IPS-18c (cell line): ENCODE results near the gene DTYMK.
A peak's percentile ranks its signal among the peaks of the same experiment; 100 is the strongest.
"Not testable (repeated sequence)": the region's sequence is repeated elsewhere in the genome, so short reads cannot be mapped to it uniquely, and the experiment has no call there.

Experiments
- H3K4me3 ChIP-seq: 2 replicates; pipeline ENCODE4 v1.7.0; 2013; ENCODE audit warnings: low read depth, mild to moderate bottlenecking, low read length, moderate library complexity; ENCODE audit not compliant: insufficient read depth
- H3K9me3 ChIP-seq: one replicate; pipeline ENCODE4 v1.6.1; 2013; ENCODE audit warnings: mild to moderate bottlenecking, low read length, moderate library complexity; ENCODE audit not compliant: control insufficient read depth, insufficient read depth

DTYMK gene, protein sequence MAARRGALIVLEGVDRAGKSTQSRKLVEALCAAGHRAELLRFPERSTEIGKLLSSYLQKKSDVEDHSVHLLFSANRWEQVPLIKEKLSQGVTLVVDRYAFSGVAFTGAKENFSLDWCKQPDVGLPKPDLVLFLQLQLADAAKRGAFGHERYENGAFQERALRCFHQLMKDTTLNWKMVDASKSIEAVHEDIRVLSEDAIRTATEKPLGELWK

DNA sequence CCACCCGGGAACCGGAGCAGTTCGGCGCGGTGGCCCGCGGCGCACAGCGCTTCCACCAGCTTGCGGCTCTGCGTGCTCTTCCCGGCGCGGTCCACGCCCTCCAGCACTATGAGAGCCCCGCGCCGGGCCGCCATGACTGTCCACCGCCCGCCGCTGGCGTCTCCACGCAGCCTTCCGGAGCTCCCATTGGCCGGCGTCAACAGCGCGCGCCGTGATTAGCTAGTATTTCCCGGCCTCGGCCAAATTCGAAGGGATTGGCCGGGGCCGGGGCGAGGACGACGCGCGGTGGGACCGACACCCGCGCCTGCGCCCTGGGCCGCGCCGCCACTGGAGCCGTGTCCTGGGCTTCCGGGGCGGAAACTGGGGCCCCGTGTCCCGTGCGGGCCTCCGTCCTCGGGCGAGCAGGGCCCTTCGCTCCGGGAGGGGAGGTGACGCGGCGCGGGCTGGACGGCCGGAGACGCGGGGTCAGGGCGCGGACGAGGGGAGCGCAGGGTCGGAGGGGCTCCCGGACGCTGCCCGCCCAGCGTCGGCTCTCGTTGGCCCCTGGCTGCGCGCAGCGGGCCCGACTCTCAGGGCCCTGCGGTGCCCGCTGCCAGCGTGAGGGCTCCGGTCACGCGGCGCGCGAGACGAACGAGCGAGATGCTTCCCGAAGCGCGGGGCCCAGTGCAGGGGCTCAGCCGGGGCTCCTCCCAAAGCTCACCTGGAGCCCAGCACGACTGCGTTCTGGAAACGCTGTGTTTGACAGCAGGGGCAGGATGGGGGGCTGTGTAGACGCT is at the start of gene DTYMK:
Gene DTYMK (minus strand): TSS at position 166 of the 776 bp plus-strand sequence. CDS start 32 bp downstream, at position 134.
- Histone ChIP-seq H3K9me3 (no peaks in the 10 kb centered on the region), H3K4me3 (peak within 1 kb of the TSS; percentile 96)

DNA sequence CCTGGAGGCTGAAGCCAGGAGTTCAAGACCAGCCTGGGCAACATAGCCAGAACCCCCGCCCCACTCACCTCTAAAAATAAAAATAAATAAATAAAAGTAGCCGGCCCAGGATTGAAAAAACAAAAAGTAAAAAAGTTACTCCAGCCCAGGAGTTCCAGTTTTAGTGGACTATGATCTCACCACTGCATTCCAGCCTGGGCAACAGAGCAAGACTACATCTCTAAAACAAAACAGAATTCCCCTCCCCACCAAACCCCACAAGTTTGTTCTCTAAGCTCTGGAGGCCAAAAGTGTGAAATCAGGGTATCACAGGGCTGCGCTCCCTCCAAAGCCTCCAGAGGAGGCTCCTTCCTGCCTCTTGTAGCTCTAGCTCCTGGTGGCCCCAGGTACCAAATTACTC is 49.5 kb upstream of the DTYMK start:
- H3K9me3 ChIP-seq, result no peaks in the 10 kb centered on the region
- no peak overlapping the region for H3K4me3 ChIP-seq

- H3K9me3 ChIP-seq, result no peaks in the 10 kb centered on the region
- H3K4me3 ChIP-seq, result peak within 1 kb of the TSS; percentile 81
These were observed 48.0 kb upstream of the DTYMK start, which contains the start of gene D2HGDH for GRCh38 chr2:241734467-241735208. Gene D2HGDH (plus strand): TSS chr2:241734630. CDS start chr2:241735225, 595 bp downstream.

- H3K9me3 ChIP-seq, result no peaks in the 10 kb centered on the region
- peak overlapping the region; percentile 51 for H3K4me3 ChIP-seq
These were observed 47.5 kb upstream of the DTYMK start for GRCh38 chr2:241734208-241734466.

- H3K4me3 ChIP-seq, result peak overlapping the region; percentile 51
- H3K9me3 ChIP-seq, result no peaks in the 10 kb centered on the region
These were observed 47.0 kb upstream of the DTYMK start for GRCh38 chr2:241733391-241734207.

DNA sequence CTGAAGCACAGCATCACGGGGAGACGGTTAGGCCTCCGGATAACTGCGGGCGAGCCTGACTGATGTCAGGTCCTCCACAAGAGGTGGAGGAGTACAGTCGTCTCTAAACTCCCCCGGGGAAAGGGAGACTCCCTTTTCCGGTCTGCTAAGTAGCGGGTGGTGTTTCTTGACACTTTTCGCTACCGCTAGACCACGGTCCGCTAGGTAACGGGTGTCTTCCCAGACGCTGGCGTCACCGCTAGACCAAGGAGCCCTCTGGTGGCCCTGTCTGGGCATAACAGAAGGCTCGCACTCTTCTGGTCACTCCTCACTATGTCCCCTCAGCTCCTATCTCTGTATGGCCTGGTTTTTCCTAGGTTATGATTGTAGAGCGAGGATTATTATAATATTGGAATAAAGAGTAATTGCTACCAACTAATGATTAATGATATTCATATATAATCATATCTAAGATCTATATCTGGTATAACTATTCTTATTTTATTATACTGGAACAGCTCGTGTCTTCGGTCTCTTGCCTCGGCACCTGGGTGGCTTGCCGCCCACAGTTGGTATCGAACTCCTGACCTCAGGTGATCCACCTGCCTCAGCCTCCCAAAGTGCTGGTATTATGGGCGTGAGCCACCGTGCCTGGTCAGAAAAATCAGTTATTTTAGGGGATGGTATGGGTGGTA is 46.0 kb upstream of the DTYMK start:
- H3K4me3 ChIP-seq, H3K9me3 ChIP-seq: not testable (repeated sequence)

DNA sequence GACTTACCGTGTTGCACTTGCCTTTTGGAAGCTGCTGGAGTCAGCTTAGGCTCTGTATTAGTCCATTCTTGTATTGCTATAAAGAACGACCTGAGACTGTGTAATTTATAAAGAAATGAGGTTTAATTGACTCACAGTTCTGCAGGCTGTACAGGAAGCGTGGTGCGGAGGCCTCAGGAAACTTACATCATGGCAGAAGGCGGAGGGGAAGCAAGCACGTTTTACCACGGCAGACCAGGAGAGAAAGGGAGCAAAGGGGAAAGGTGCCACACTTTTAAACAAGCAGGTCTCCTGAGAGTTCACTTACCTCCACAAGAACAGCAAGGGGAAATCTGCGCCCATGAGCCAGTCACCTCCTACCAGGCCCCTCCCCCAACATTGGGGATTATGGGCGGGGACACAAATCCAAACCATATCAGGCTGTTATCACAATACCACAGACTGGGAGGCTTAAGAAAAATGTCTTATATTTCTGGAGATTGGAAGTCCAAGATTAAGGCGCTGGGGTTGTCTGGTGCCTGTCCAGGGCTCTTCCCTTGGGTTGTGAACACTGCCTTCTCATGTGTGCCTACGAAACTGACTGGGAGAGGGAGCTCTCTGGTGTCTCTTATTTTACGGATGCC is 44.2 kb upstream of the DTYMK start:
- Histone ChIP-seq H3K9me3 (no peaks in the 10 kb centered on the region), H3K4me3 (no peak overlapping the region)

- Histone ChIP-seq H3K4me3 (no peak overlapping the region), H3K9me3 (no peaks in the 10 kb centered on the region)
These were observed 43.3 kb upstream of the DTYMK start for GRCh38 chr2:241729868-241730267.

DNA sequence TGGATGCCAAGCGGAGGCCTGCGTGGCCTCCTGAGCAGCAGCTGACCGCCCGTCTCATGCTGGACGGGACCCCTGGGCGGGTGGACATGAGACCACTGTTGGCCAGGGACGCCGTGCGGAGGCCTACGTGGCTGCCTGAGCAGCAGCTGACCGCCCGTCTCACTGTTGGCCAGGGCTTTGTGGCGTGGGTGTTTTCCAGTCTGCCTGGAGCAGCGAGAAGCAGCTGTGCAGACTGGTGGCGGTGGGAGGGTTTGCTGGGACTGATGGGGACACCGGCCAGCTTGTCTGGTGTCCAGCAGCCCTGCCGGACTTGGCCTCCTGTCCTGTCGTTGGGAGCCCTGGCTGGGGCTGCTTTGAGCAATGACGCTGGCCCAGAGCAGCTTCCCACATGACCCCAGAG is 42.0 kb upstream of the DTYMK start:
- no peaks in the 10 kb centered on the region for H3K9me3 ChIP-seq
- no peak overlapping the region for H3K4me3 ChIP-seq

DNA sequence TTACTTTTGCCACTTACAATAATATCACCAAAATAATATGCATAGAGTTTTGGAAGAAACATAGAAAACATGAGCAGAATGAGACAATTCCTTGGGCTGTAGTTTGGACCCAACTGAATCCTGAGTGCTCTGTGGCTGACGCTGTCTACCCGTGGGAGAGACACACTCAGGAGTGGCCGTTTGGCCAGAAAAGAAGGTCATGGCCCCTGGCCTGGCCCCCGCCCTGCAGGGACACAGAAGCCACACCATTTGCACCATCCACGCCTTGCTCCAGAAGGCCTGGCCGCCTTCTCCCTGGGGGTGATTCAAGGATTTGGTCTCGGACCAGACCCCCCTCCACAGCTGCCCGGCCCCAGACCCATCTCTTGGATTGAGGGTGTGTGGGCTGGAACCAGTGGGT is 41.4 kb upstream of the DTYMK start:
- H3K9me3 ChIP-seq, result peaks cover under 1% of the 10 kb centered on the region
- no peak overlapping the region for H3K4me3 ChIP-seq

DNA sequence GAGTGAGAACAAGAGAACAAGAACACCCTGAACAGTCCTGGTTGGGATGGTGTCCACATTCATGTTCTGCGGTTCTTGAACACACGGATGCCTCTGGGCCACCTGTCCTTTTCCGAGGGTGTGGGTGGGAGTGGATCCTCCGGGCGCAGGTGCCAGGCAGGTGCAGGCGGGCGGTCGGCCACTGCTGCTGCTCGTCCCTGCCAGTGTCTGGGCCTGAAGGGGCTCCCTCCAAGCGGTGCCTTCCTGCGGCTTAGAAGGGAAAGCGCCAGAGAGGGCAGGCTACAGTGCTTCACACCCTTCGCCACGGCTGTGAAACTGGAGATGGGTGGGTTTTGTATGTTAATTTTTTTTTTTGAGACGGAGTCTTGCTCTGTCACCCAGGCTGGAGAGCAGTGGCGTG is 39.8 kb upstream of the DTYMK start:
- H3K4me3 ChIP-seq, result no peak overlapping the region

GRCh38 chr2:241724975-241725870 is 38.6 kb upstream of the DTYMK start:
- Histone ChIP-seq H3K4me3 (no peak overlapping the region), H3K9me3 (peaks cover 3% of the 10 kb centered on the region)

More for the DNA sequence above, 39.8 kb upstream of the DTYMK start:
- peaks cover 3% of the 10 kb centered on the region for H3K9me3 ChIP-seq

GRCh38 chr2:241724259-241724974 is 37.8 kb upstream of the DTYMK start:
- peaks cover 3% of the 10 kb centered on the region for H3K9me3 ChIP-seq

DNA sequence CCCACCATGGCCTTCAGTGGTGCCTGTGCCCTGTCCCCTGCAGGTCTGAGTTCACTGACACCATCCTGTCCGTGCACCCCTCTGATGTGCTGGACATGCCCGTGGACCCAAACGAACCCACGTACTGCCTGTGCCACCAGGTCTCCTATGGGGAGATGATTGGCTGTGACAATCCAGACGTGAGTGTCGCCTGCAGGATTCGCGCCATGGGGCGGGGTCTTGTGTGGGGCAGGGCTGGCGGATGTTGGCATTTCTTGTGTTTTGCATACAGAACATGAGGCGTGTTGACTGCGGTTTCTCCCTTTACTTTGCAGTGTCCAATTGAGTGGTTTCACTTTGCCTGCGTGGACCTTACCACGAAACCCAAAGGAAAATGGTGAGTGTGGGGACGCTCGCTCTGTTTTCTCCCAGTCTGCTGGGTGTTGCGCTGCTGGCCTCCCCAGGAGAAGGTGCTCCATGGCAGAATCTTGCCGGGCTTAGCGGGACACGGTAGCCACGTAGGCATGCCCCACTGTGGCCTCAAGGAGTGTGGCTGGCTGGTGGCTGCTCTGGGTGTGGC is 36.4 kb upstream of the DTYMK start:
- peaks cover 3% of the 10 kb centered on the region for H3K9me3 ChIP-seq
- no peak overlapping the region; the same call in 1 of the 2 replicates for H3K4me3 ChIP-seq

More at GRCh38 chr2:241724259-241724974, 37.8 kb upstream of the DTYMK start:
- H3K4me3 ChIP-seq, result no peak overlapping the region

DNA sequence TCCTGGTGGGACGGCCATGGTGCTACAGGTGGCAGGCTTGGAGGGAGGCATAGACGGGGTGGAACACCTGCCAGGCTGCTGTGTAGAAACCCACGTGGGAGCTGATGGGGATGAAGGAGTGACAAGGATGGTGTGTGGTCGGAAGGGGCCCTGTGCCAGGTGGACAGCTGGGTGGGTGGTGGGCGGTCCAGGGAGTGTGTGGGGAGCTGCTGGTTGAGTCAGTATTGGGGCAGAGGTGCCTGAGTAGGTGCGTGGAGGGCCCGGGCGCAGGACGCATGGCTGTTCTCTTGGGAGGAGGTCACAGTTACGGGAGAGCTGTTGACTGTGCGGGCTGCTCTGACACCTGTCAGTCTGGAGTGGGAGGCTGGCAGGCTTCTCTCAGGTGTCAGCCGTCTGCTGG is 35.2 kb upstream of the DTYMK start:
- no peak overlapping the region for H3K4me3 ChIP-seq
- peaks cover 3% of the 10 kb centered on the region for H3K9me3 ChIP-seq
